GM21723 (cell line): ENCODE data around the gene BMPER.

Experiments
- ATAC-seq: cut with Tn5 transposase; IDR thresholded peaks from one replicate; pipeline ENCODE4 v1.9.1; 2021; ENCODE audit warnings: mild to moderate bottlenecking, moderate library complexity; ENCODE audit not compliant: unreplicated experiment

BMPER gene

GRCh38 chr7:33905389-33906032 is at the start of gene BMPER:
TSS of gene BMPER (plus strand) at chr7:33905539. CDS start at chr7:33905614, 75 bp downstream.
- ATAC-seq: no peak

- no peak for ATAC-seq
Measured at GRCh38 chr7:33861947-33862346, 43.4 kb upstream of the BMPER start.

- ATAC-seq: no peak
Measured at GRCh38 chr7:33862946-33863814, 42.2 kb upstream of the BMPER start.

GRCh38 chr7:33868166-33868565 is 37.2 kb upstream of the BMPER start:
- ATAC-seq: no peak

- no peak for ATAC-seq
Measured at GRCh38 chr7:33869176-33869575, 36.2 kb upstream of the BMPER start.

- ATAC-seq: no peak
Measured at GRCh38 chr7:33870120-33870519, 35.2 kb upstream of the BMPER start.

- ATAC-seq: no peak
Measured at GRCh38 chr7:33872870-33873269, 32.5 kb upstream of the BMPER start.

- ATAC-seq: no peak
Measured at GRCh38 chr7:33873518-33873917, 31.8 kb upstream of the BMPER start.

- no peak for ATAC-seq
Measured at GRCh38 chr7:33873981-33874750, 31.2 kb upstream of the BMPER start.

- no peak for ATAC-seq
Measured at GRCh38 chr7:33874943-33875342, 30.4 kb upstream of the BMPER start.

- ATAC-seq: no peak
Measured at GRCh38 chr7:33876596-33877274, 28.6 kb upstream of the BMPER start.

GRCh38 chr7:33880787-33881186 is 24.6 kb upstream of the BMPER start:
- ATAC-seq: no peak

GRCh38 chr7:33881316-33881715 is 24.0 kb upstream of the BMPER start:
- no peak for ATAC-seq

GRCh38 chr7:33882040-33882837 is 23.1 kb upstream of the BMPER start:
- ATAC-seq: no peak

- ATAC-seq: no peak
Measured at GRCh38 chr7:33882950-33883670, 22.2 kb upstream of the BMPER start.

- ATAC-seq: no peak
Measured at GRCh38 chr7:33883671-33883965, 21.7 kb upstream of the BMPER start.

- no peak for ATAC-seq
Measured at GRCh38 chr7:33885290-33886148, 19.8 kb upstream of the BMPER start.

GRCh38 chr7:33886149-33886623 is 19.2 kb upstream of the BMPER start:
- ATAC-seq: no peak
